Activated T-cell treated with anti-CD3 and anti-CD28 coated beads for 24 hours (primary cell): Measurements from ENCODE around the gene CLIP4.
"Not testable (repeated sequence)": the region's sequence is repeated elsewhere in the genome, so short reads cannot be mapped to it uniquely, and the experiment has no call there.

Source experiments
- DNase-seq: peaks from one replicate; pipeline ENCODE4 v3.0.0-alpha.2; 2020; ENCODE audit warnings: low read depth

CLIP4 gene

GRCh38 chr2:29104688-29105087, 10.5 kb upstream of the CLIP4 start:
- no peak for DNase-seq

- no peak for DNase-seq
These were observed 9.8 kb upstream of the CLIP4 start for GRCh38 chr2:29105375-29105774.

GRCh38 chr2:29106256-29106655, 9.0 kb upstream of the CLIP4 start:
- no peak for DNase-seq

GRCh38 chr2:29106980-29107388, 8.2 kb upstream of the CLIP4 start:
- no peak for DNase-seq

GRCh38 chr2:29107547-29107946, 7.7 kb upstream of the CLIP4 start:
- DNase-seq = not testable (repeated sequence)

GRCh38 chr2:29108225-29108624, 7.0 kb upstream of the CLIP4 start:
- DNase-seq = no peak

GRCh38 chr2:29109246-29109645, 6.0 kb upstream of the CLIP4 start:
- DNase-seq = no peak

- DNase-seq = no peak
These were observed 4.2 kb upstream of the CLIP4 start for GRCh38 chr2:29110916-29111535.

GRCh38 chr2:29112379-29112778, 2.8 kb upstream of the CLIP4 start:
- DNase-seq = no peak

- no peak for DNase-seq
These were observed 2.1 kb upstream of the CLIP4 start for GRCh38 chr2:29113027-29113686.

GRCh38 chr2:29113891-29114321, 1.3 kb upstream of the CLIP4 start:
- DNase-seq = no peak

GRCh38 chr2:29114586-29114945, 649 bp upstream of the CLIP4 start:
- no peak for DNase-seq

- peak; percentile 54 for DNase-seq
These were observed 874 bp downstream of the CLIP4 start for GRCh38 chr2:29115797-29116781.

- DNase-seq = no peak
These were observed 2.6 kb downstream of the CLIP4 start for GRCh38 chr2:29117636-29118303.

GRCh38 chr2:29119211-29119610, 4.0 kb downstream of the CLIP4 start:
- DNase-seq = no peak

GRCh38 chr2:29120846-29121245, 5.6 kb downstream of the CLIP4 start:
- no peak for DNase-seq

- DNase-seq = no peak
These were observed 8.6 kb downstream of the CLIP4 start for GRCh38 chr2:29123617-29124349.

GRCh38 chr2:29124504-29124903, 9.3 kb downstream of the CLIP4 start:
- no peak for DNase-seq

GRCh38 chr2:29129586-29130281, 14.5 kb downstream of the CLIP4 start:
- DNase-seq = no peak

- DNase-seq = peak; percentile 20
These were observed 15.1 kb downstream of the CLIP4 start for GRCh38 chr2:29130295-29130694.

GRCh38 chr2:29134933-29135332, 19.7 kb downstream of the CLIP4 start:
- DNase-seq = no peak
